HG03095 (cell line): ENCODE results near the gene PTN.

Source experiments
- ATAC-seq: cut with Tn5 transposase; IDR thresholded peaks from one replicate; pipeline ENCODE4 v1.9.1; 2021; ENCODE audit warnings: moderate library complexity; ENCODE audit not compliant: unreplicated experiment

The PTN gene, protein sequence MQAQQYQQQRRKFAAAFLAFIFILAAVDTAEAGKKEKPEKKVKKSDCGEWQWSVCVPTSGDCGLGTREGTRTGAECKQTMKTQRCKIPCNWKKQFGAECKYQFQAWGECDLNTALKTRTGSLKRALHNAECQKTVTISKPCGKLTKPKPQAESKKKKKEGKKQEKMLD

GRCh38 chr7:137343281-137343841, at the start of gene PTN:
Gene PTN (minus strand): TSS chr7:137343733. CDS start chr7:137254973, 88,760 bp downstream.
- no peak for ATAC-seq

DNA sequence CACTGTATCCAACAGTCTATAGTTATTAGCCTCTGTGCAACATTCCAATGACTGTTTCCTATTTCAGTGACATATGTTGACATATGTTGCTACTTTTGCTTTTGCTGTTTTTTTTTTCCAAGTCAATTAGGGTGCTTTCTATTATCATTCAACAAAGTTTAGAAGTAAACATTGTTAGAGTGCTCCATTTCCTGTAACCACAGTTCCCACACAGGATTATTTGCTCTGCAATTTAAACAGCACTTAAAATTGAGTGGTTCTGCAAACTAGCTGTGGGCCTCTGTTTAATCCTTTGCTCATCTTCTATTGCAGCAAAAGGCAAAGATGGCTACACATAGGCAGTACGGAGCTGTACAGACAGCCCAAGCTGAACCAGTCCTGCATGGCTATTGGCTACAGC, 46.5 kb upstream of the PTN start:
- ATAC-seq: no peak

DNA sequence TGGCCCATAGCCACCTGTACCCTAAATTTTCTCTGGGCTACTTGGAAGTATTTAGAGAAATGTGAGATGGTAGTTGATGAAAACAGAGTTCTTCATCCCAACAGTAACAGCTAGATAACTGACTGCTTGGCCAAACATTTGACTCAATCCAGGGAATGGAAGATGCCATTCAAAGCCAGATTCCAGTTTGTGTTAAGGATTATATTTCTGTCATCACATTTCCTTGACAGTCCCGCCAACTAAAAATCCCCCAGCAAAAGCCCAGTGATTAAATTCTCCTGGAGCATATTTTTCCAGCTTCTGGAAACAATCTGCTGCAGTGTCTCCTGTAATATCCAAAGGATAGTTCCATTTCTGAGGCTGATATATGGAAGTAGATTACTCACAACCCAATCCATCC, 45.4 kb upstream of the PTN start:
- no peak for ATAC-seq

GRCh38 chr7:137386966-137387365, 43.4 kb upstream of the PTN start:
- no peak for ATAC-seq

- no peak for ATAC-seq
These were observed 37.5 kb upstream of the PTN start for GRCh38 chr7:137381045-137381444.

DNA sequence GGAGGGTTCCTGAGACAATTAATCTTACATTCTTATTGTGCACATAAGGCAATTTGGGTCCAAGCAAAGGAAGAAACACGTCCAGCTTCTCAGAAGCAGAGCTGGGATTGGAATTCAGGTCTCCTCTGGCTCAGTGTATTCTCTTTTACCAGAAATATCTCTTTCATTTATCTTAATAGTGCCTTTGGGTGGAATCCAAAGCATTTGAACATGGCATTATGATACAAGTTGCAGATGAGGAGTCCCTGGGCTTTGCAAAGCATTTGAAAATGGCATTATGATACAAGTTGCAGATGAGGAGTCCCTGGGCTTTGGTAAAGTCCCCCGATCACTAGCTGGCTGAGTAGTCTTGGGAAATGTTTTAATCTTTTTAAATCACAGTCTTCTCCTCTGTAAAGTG, 30.0 kb upstream of the PTN start:
- no peak for ATAC-seq

DNA sequence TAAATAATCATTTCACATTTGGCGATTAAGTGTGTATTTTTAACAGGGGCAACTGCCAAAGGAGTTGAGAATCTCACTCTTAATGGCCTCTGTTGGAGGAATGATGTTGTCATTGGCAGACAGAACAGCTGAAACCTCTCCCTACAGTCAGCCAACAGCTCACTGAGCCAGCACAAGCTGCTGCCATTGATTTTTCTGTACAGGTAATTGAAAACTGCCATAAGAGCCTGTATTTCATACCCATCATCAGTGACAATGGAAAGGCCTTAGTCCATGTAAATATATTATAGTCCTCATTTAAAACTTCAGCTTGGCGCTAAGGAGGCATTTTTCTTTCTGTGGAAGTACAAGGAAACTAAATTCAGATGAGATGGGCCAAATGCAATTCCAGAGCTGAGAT, 28.1 kb upstream of the PTN start:
- no peak for ATAC-seq

DNA sequence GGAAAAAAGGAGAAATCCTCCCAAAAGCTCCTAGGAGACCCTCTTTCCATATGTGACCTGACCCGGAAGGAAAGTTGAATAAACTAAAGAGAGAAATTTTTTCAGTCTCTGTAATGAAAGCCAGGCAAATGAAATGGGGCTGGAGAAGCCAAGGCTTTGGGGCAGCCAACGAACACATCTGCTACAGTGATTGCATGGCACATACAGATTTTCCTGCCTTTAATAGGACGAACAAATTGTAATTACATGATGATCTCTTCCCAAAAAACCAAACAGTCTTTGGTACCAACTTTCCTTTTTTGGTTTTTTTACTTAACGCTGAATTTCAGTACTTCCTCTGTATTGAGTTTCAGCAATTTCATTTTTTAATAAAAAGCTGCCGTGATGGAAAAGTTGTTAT, 23.5 kb upstream of the PTN start:
- ATAC-seq: no peak

DNA sequence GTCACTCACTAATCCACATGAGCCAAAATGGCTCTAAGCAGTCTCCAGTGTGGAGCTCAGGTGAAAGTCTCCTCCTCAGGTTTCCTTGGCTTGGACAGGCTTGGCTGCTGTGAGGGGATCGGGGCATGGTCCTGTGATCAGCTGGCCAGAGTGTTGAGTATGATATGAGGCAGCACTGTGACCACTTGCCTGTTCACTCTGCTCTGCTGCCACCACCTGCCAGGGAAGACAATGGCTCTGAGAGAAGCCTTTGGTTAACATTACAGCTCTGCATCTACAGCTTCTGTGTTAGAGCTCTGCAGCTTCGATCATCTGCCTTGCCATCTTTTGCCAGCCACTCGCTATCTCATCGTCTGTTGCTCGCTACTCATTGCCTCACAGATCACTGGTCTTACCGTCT, 20.1 kb upstream of the PTN start:
- no peak for ATAC-seq

DNA sequence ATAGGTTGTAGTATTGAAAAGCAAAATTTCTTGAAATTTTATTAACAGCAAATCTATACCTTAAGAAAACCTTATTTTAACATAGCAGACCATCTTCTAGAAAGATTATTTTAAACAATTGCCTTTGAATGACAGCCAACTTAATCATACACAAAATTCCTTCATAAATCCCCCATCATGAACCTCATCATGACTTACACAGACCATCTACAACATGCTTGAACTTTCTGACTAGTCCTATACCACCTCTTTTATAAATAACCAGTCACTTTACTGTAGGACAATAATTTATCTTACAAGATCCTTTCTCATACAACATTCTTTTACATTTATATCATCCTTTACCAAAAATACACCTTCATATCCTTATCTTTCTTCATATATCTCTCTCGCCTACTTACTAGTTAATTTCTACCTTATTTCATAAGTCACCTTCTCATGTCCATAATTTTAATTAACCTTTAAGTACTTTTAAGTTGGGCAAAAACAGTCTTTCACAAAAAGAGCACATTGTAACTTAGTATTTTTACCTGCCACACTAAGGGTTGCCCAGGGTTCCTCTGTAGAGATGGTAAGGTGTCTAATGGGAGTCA, 16.6 kb upstream of the PTN start:
- no peak for ATAC-seq

DNA sequence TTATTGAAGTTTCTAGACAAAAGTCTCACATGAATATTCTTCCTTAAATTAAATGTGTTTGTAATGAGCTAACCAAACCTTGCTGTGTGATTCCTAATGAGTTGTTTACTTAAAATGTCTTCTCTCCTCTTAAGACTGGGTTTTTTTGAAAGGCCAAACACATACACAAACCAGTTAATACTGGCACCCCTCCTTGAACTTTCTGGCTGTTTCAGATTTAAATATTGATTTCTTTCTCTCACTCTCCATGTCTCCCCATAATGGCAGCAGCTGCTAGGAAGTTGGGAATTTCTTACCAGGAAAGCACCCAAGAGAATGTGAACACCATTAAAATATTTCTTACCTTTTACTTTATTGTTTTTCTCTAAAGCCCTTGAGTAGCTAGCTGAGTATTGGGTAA, 11.4 kb upstream of the PTN start:
- ATAC-seq: no peak

DNA sequence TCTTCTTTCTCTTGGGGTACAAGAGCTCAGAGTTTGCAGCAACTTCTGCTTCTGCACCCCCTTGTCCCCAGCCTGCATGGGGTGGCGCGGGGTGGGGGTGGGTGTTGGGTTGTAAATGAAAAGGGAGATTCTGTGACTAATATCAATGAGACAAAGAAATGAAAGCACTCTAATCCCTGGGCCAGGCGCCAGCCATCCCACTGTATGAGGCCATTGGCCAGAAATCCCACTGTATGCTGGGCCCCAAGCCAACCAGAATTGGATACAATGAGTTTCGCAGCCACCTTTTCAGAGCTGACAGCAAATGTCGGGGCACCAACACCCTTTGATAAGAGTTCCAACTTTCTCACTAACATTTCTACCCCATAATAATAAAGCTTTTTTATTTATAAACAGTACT, 10.9 kb upstream of the PTN start:
- no peak for ATAC-seq

DNA sequence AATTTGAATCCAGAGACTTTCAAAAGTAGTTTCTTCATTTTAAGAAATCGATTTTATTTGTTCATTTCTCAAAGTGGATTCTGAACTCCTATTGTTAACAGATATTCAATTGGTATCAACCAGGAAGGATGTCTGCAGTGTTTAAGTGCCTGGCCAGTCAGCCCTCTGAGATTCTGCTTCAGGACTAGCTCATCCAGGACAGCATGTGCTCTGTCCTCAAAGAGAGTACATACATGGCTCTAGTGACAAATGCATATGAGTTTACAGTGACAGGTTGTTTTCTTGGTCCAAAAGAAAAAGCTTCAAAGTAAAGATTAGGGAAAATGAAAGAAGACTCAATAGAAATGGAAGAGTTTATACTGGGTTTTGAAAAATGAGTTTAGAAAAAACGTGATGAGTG, 8.4 kb upstream of the PTN start:
- no peak for ATAC-seq

- no peak for ATAC-seq
These were observed 2.4 kb upstream of the PTN start for GRCh38 chr7:137345799-137346449.

GRCh38 chr7:137342828-137343261, 688 bp downstream of the PTN start:
- no peak for ATAC-seq

DNA sequence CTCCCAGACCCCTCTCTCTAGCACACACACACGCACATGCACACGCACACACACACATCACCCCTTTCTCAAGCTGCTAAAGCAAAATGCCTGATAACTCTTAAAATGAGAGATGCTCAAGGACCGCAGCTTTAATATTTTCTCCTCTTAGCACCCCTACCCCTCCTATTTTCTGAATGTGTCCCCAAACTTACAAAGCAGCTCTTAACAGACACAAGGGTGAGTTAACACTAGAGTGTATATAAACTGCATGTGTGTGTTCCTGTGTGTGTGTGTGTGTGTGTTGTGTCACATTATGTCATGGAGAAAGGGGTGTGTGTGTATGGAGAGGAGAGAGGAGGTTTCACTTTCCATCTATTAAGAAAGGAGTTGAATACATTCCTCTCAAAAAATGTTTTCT, 1.3 kb downstream of the PTN start:
- ATAC-seq: no peak

GRCh38 chr7:137337902-137338301, 5.6 kb downstream of the PTN start:
- ATAC-seq: no peak

DNA sequence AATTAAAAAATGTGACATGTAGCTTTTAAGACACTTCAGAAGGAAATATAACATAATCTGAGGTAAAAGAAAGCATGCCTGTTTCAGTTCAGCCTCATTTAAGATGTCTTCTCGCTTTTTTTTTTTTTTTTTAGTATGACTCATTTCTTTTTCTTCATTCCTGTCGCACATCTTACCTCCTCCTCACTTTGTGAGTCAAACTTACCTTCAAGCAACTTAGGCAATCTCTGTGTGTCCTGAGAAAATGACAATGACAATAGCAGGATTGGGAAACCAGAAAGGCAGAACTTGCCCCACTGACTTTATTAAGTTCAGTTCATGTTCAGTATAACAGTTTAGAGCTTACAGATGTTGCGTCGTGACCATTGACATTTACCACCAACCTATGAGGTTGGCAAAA, 7.7 kb downstream of the PTN start:
- no peak for ATAC-seq

GRCh38 chr7:137331378-137331777, 12.2 kb downstream of the PTN start:
- no peak for ATAC-seq

DNA sequence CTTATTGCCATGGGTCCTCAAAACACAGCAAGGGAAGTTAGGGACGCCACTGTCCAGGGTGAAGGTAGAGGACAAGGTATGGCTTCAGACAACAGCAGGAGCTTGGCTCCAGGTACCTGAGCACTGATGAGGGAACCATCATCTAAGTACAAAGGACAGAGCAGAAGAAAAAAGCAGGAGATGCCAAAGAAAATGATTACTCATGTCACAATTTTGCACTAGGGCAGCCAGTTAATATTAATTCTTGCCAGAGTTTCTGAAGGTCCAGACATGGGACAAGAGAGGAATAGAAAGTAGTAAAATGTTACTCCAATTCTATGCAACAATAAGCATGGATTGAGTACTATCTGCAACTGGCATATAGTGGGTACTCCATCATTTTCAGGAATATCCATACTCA, 14.1 kb downstream of the PTN start:
- no peak for ATAC-seq

DNA sequence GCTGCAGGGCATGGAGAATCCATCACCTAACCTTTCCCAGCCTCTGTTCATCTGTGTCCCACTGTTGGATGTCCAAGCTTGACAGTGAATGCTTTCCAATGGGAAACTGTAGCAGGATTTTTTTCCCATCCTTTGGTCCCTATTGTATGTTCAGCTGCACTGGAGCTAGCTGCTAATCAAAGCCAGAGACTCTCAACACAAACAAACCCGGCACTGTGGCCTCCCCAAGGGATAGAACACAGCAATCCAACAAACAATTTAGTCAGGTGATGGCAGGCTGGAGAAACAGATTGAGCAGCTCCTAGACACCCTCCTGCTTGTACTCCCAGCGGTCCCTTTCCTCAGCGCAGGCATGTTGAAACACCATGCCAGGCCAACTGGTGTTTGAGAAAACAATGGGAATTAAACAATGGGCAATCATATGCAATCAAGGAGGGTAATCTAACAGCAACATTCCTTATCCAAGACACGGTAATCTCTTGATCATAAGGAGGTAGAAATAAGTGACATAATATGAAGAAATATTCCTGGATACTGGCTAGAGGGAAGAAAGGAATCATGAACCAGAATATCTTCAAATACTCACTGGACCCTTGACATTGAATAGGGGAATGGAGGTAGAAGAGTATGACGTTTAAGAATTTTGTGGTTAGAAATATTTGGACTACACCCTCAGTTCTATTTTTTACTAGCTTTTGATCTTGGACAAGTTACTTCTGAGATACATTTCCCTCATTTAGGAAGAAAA, 15.0 kb downstream of the PTN start:
- no peak for ATAC-seq

DNA sequence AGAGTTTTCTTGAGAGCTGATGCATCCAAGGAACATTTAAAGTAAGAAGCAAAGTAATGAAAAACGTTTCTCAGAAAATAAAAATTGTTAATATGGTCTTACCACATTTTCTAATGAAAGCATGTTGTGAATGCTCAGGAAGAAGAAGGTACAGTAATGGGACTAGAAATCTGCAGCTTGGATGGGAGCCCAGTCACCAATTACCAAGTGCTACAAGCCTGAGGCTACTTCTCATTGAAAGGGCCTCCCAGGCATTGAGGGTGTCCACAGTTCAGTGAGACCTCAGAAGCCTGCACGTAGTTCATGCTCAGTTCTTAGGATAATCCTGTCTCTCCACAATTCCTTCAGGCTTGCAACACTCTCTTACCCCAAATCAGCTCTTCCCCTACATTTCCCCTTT, 17.6 kb downstream of the PTN start:
- no peak for ATAC-seq
